Muscle layer of duodenum (tissue), 2 donors: ENCODE measurements around the gene GHDC.
"Not testable (repeated sequence)": the region's sequence is repeated elsewhere in the genome, so short reads cannot be mapped to it uniquely, and the experiment has no call there.

ENCODE experiments used
- H3K27ac ChIP-seq: one replicate; pipeline ENCODE4 v1.7.0; 2013; ENCODE audit warnings: mild to moderate bottlenecking, low read length
- H3K27me3 ChIP-seq: one replicate; pipeline ENCODE4 v1.7.0; 2013; ENCODE audit warnings: low read depth, mild to moderate bottlenecking, control low read depth, low read length
- H3K36me3 ChIP-seq, 2 donors: one replicate each; pipeline ENCODE4 v1.7.0; 2013; ENCODE audit warnings: low read length in 2 of 2, control low read depth in 1 of 2, mild to moderate bottlenecking in 1 of 2; ENCODE audit not compliant: insufficient read depth in 2 of 2, control insufficient read depth in 1 of 2
- H3K4me1 ChIP-seq, 2 donors: one replicate each; pipeline ENCODE4 v1.7.0; 2013; ENCODE audit warnings: low read length in 2 of 2, mild to moderate bottlenecking in 2 of 2, control low read depth in 1 of 2, moderate library complexity in 1 of 2; ENCODE audit not compliant: insufficient read depth in 2 of 2, control insufficient read depth in 1 of 2
- H3K4me3 ChIP-seq, 2 donors: one replicate each; pipeline ENCODE4 v1.7.0; 2013; ENCODE audit warnings: low read length in 2 of 2, low read depth in 1 of 2, mild to moderate bottlenecking in 1 of 2
- H3K9me3 ChIP-seq, 2 donors: one replicate each; pipeline ENCODE4 v1.7.0; 2013; ENCODE audit warnings: low read length in 2 of 2, control low read depth in 1 of 2, mild to moderate bottlenecking in 1 of 2; ENCODE audit not compliant: control insufficient read depth in 1 of 2
- donor health status: healthy.

GHDC gene

GRCh38 chr17:42189651-42189965 lies 4.7 kb downstream of the GHDC start:
- peaks cover 4 to 23% of the 10 kb centered on the region in 2 donors for H3K4me1 ChIP-seq
- no peak overlapping the region for H3K4me3 ChIP-seq
- no peak overlapping the region for H3K27ac ChIP-seq
- H3K36me3 ChIP-seq = no peaks in the 10 kb centered on the region
- no peaks in the 10 kb centered on the region for H3K9me3 ChIP-seq
- H3K27me3 ChIP-seq = no peaks in the 10 kb centered on the region

GRCh38 chr17:42188749-42189650 lies 5.3 kb downstream of the GHDC start:
- no peaks in the 10 kb centered on the region for H3K9me3 ChIP-seq
- no peak overlapping the region for H3K27ac ChIP-seq
- H3K4me1 ChIP-seq = peaks cover 7 to 27% of the 10 kb centered on the region in 2 donors
- H3K27me3 ChIP-seq = no peaks in the 10 kb centered on the region
- H3K4me3 ChIP-seq = no peak overlapping the region
- H3K36me3 ChIP-seq = no peaks in the 10 kb centered on the region

GRCh38 chr17:42187833-42188232 lies 6.5 kb downstream of the GHDC start:
- Histone ChIP-seq H3K4me3 (no peak overlapping the region), H3K4me1 (peaks cover 3 to 21% of the 10 kb centered on the region in 2 donors), H3K36me3 (no peaks in the 10 kb centered on the region), H3K27me3 (no peaks in the 10 kb centered on the region), H3K27ac (no peak overlapping the region), H3K9me3 (no peaks in the 10 kb centered on the region)

GRCh38 chr17:42186191-42186590 lies 8.1 kb downstream of the GHDC start:
- not testable (repeated sequence) for H3K36me3 ChIP-seq, H3K9me3 ChIP-seq, H3K4me3 ChIP-seq, H3K27me3 ChIP-seq, H3K27ac ChIP-seq
- H3K4me1 ChIP-seq = peaks cover 3 to 15% of the 10 kb centered on the region in 2 donors

GRCh38 chr17:42185621-42185930 lies 8.7 kb downstream of the GHDC start:
- no peak overlapping the region for H3K4me3 ChIP-seq
- H3K27ac ChIP-seq = no peak overlapping the region
- peaks cover 3 to 21% of the 10 kb centered on the region in 2 donors for H3K4me1 ChIP-seq
- H3K36me3 ChIP-seq = no peaks in the 10 kb centered on the region
- H3K9me3 ChIP-seq = no peaks in the 10 kb centered on the region
- H3K27me3 ChIP-seq = peaks cover 11% of the 10 kb centered on the region

- peak within 1 kb of the TSS; percentile 7 to 63 for H3K4me3 ChIP-seq
- no peaks in the 10 kb centered on the region for H3K9me3 ChIP-seq
- no peaks in the 10 kb centered on the region for H3K36me3 ChIP-seq
- H3K4me1 ChIP-seq = peaks cover 3 to 26% of the 10 kb centered on the region in 2 donors
- H3K27ac ChIP-seq = no peak within 1 kb of the TSS
- H3K27me3 ChIP-seq = peaks cover 11% of the 10 kb centered on the region
Observed at GRCh38 chr17:42184713-42185620, 9.3 kb downstream of the GHDC start, which contains the start of gene HCRT. Gene HCRT (minus strand): TSS chr17:42185452. CDS start chr17:42185365, 87 bp downstream.

- peaks cover 11% of the 10 kb centered on the region for H3K27me3 ChIP-seq
- H3K4me3 ChIP-seq = peak overlapping the region; percentile 60 to 63
- peaks cover 3 to 26% of the 10 kb centered on the region in 2 donors for H3K4me1 ChIP-seq
- no peaks in the 10 kb centered on the region for H3K36me3 ChIP-seq
- H3K9me3 ChIP-seq = no peaks in the 10 kb centered on the region
- H3K27ac ChIP-seq = no peak overlapping the region
Observed at GRCh38 chr17:42183741-42184711, 10.3 kb downstream of the GHDC start.

GRCh38 chr17:42182927-42183734 lies 11.2 kb downstream of the GHDC start:
- H3K27ac ChIP-seq = no peak overlapping the region
- no peaks in the 10 kb centered on the region for H3K36me3 ChIP-seq
- peak overlapping the region; percentile 60 to 63 for H3K4me3 ChIP-seq
- H3K4me1 ChIP-seq = peaks cover 3 to 26% of the 10 kb centered on the region in 2 donors
- H3K27me3 ChIP-seq = peaks cover 11% of the 10 kb centered on the region
- no peaks in the 10 kb centered on the region for H3K9me3 ChIP-seq

- H3K27me3 ChIP-seq = peaks cover 11% of the 10 kb centered on the region
- H3K4me3 ChIP-seq = no peak overlapping the region
- no peaks in the 10 kb centered on the region for H3K9me3 ChIP-seq
- H3K4me1 ChIP-seq = peaks cover 3 to 26% of the 10 kb centered on the region in 2 donors
- no peaks in the 10 kb centered on the region for H3K36me3 ChIP-seq
- no peak overlapping the region for H3K27ac ChIP-seq
Observed at GRCh38 chr17:42181851-42182207, 12.5 kb downstream of the GHDC start.
